Natural killer cell (primary cell): ENCODE results near the gene KRTAP6-1. TPM values are rescaled to one million over a fixed set of nuclear protein-coding genes. Genes with fewer than 3 reads are reported as not detected.

Source experiments
- ATAC-seq, 3 donors: fragments of 150-1000 bp in 2 of 3; fragments of 200-7000 bp in 1 of 3; cut with Tn5 transposase; 1 replicate in 1 of 3; 2 replicates in 2 of 3; pipeline ENCODE4 v1.10.0; 2021; ENCODE audit warnings: mild to moderate bottlenecking in 2 of 3, moderate library complexity in 2 of 3
- DNase-seq, 2 donors: peaks; one replicate each; pipeline versions ENCODE4 v3.0.0 to v3.0.0-alpha.2; 2013 to 2021; ENCODE audit warnings: mixed read lengths in 1 of 2
- H3K27ac ChIP-seq: one replicate; pipeline ENCODE4 v1.5.1; 2013; ENCODE audit warnings: mild to moderate bottlenecking, low read length
- H3K27me3 ChIP-seq: one replicate; pipeline ENCODE4 v1.6.1; 2013; ENCODE audit warnings: low read length; ENCODE audit not compliant: control insufficient read depth, insufficient read depth
- H3K36me3 ChIP-seq: one replicate; pipeline ENCODE4 v1.6.1; 2013; ENCODE audit warnings: low read length; ENCODE audit not compliant: control insufficient read depth, insufficient read depth
- H3K4me1 ChIP-seq: one replicate; pipeline ENCODE4 v1.6.1; 2013; ENCODE audit warnings: low read length; ENCODE audit not compliant: control insufficient read depth, insufficient read depth
- H3K4me3 ChIP-seq: one replicate; pipeline ENCODE4 v1.5.1; 2013; ENCODE audit warnings: low read length
- H3K9me3 ChIP-seq: one replicate; pipeline ENCODE4 v1.6.1; 2013; ENCODE audit warnings: low read length; ENCODE audit not compliant: control insufficient read depth, insufficient read depth
- H3K27ac Mint-ChIP-seq, 2 donors: one replicate each; pipeline ENCODE4 v1.8.0; 2022; ENCODE audit warnings: mild to moderate bottlenecking in 2 of 2, mixed read lengths in 2 of 2, moderate library complexity in 1 of 2
- H3K27me3 Mint-ChIP-seq, 2 donors: one replicate each; pipeline ENCODE4 v1.8.0; 2022; ENCODE audit warnings: low read depth in 2 of 2, mixed read lengths in 2 of 2
- H3K36me3 Mint-ChIP-seq: one replicate; pipeline ENCODE4 v1.8.0; 2022; ENCODE audit warnings: mixed read lengths
- H3K4me1 Mint-ChIP-seq, 2 donors: one replicate each; pipeline ENCODE4 v1.8.0; 2022; ENCODE audit warnings: mixed read lengths in 2 of 2
- H3K4me3 Mint-ChIP-seq: one replicate; pipeline ENCODE4 v1.8.0; 2022; ENCODE audit warnings: mild to moderate bottlenecking, moderate library complexity, mixed read lengths
- H3K9me3 Mint-ChIP-seq, 2 donors: one replicate each; pipeline ENCODE4 v1.8.0; 2022; ENCODE audit warnings: mixed read lengths in 2 of 2
- CTCF ChIP-seq: fragments of 200-600 bp; IDR thresholded peaks from one replicate; pipeline ENCODE4 v1.8.0; 2022; ENCODE audit warnings: antibody characterized with exemption
- WGBS: methylation state at CpG from one replicate; pipeline ENCODE4 v1.1.7; 2013; ENCODE audit warnings: missing lambda C conversion rate; ENCODE audit not compliant: insufficient coverage; 5-methylcytosine and 5-hydroxymethylcytosine counted together
- intact Hi-C: fragments of 100-400 bp; cut with micrococcal nuclease; formaldehyde crosslinking; loops from one replicate; pipeline ENCODE4 v1.14.2; 2022
- total RNA-seq, 4 donors: library from RNA; stranded (reverse); fragments of 120-200 nt in 1 of 4; gene quantifications; one replicate each; pipeline versions ENCODE4 v1.2.3 to v1.2.4, GENCODE V29; 2013 to 2022

KRTAP6-1 gene
- total RNA-seq, 3 donors from 2014 or later (not counting 1 experiment from before 2014, with no cell fraction given) = not detected

GRCh38 chr21:30600787-30601186 is 12.9 kb downstream of the KRTAP6-1 start, which contains the start of gene KRTAP22-1:
Gene KRTAP22-1, plus strand, starts transcription at chr21:30601087.
- H3K4me3 Mint-ChIP-seq = no peak within 1 kb of the TSS
- no CpG with 5 or more reads among the region's 1 CpG for WGBS
- H3K9me3 ChIP-seq = no peaks in the 10 kb centered on the region
- no peak within 1 kb of the TSS for H3K4me3 ChIP-seq
- TF ChIP-seq CTCF = no peak
- H3K27me3 ChIP-seq = no peaks in the 10 kb centered on the region
- H3K4me1 Mint-ChIP-seq = no peaks in the 10 kb centered on the region
- no peaks in the 10 kb centered on the region for H3K4me1 ChIP-seq
- no peak within 1 kb of the TSS for H3K27ac ChIP-seq
- DNase-seq (no peak), ATAC-seq (no peak)
- H3K36me3 ChIP-seq = no peaks in the 10 kb centered on the region
- intact Hi-C loops = no loop called here
- H3K27me3 Mint-ChIP-seq = no peaks in the 10 kb centered on the region
- peaks cover 11 to 14% of the 10 kb centered on the region in 2 donors for H3K9me3 Mint-ChIP-seq
- no peak within 1 kb of the TSS for H3K27ac Mint-ChIP-seq
- peaks cover 13% of the 10 kb centered on the region for H3K36me3 Mint-ChIP-seq

GRCh38 chr21:30598802-30599201 is 14.9 kb downstream of the KRTAP6-1 start, which contains the start of gene KRTAP6-2:
Gene KRTAP6-2, minus strand, starts transcription at chr21:30598902. Its CDS starts 28 bp downstream, at chr21:30598874.
- peaks cover 8 to 9% of the 10 kb centered on the region in 2 donors for H3K9me3 Mint-ChIP-seq
- H3K36me3 ChIP-seq = no peaks in the 10 kb centered on the region
- no peaks in the 10 kb centered on the region for H3K4me1 Mint-ChIP-seq
- H3K4me3 Mint-ChIP-seq = no peak within 1 kb of the TSS
- no peak within 1 kb of the TSS for H3K4me3 ChIP-seq
- no peaks in the 10 kb centered on the region for H3K27me3 ChIP-seq
- H3K27ac ChIP-seq = no peak within 1 kb of the TSS
- H3K4me1 ChIP-seq = no peaks in the 10 kb centered on the region
- ATAC-seq (no peak), DNase-seq (no peak)
- intact Hi-C loops = no loop called here
- no peak within 1 kb of the TSS for H3K27ac Mint-ChIP-seq
- no peak for TF ChIP-seq CTCF
- WGBS = 96% methylated on average over 6 of the region's 6 CpGs
- no peaks in the 10 kb centered on the region for H3K9me3 ChIP-seq
- no peaks in the 10 kb centered on the region for H3K27me3 Mint-ChIP-seq
- H3K36me3 Mint-ChIP-seq = peaks cover 6% of the 10 kb centered on the region

GRCh38 chr21:30592140-30592539 is 21.6 kb downstream of the KRTAP6-1 start, which contains the start of gene KRTAP6-3:
Gene KRTAP6-3, plus strand, starts transcription at chr21:30592440. Its CDS starts 6 bp downstream, at chr21:30592446.
- Histone ChIP-seq H3K4me1 (no peaks in the 10 kb centered on the region), H3K36me3 (no peaks in the 10 kb centered on the region), H3K27ac (no peak within 1 kb of the TSS), H3K4me3 (no peak within 1 kb of the TSS), H3K9me3 (no peaks in the 10 kb centered on the region), H3K27me3 (no peaks in the 10 kb centered on the region)
- H3K4me1 Mint-ChIP-seq = no peaks in the 10 kb centered on the region
- H3K9me3 Mint-ChIP-seq = peaks cover 6 to 9% of the 10 kb centered on the region in 2 donors
- no peak within 1 kb of the TSS for H3K27ac Mint-ChIP-seq
- no peak for TF ChIP-seq CTCF
- no peak within 1 kb of the TSS for H3K4me3 Mint-ChIP-seq
- no peaks in the 10 kb centered on the region for H3K36me3 Mint-ChIP-seq
- WGBS = 91% methylated on average over 4 of the region's 4 CpGs
- ATAC-seq (no peak), DNase-seq (no peak)
- no peaks in the 10 kb centered on the region for H3K27me3 Mint-ChIP-seq
- intact Hi-C loops = no loop called here

- H3K4me1 Mint-ChIP-seq = no peaks in the 10 kb centered on the region
- peaks cover under 1% of the 10 kb centered on the region for H3K36me3 Mint-ChIP-seq
- TF ChIP-seq CTCF = no peak
- H3K27me3 ChIP-seq = no peaks in the 10 kb centered on the region
- H3K9me3 Mint-ChIP-seq = peaks cover 6 to 9% of the 10 kb centered on the region in 2 donors
- no peak within 1 kb of the TSS for H3K4me3 Mint-ChIP-seq
- H3K27ac ChIP-seq = no peak within 1 kb of the TSS
- no peaks in the 10 kb centered on the region for H3K4me1 ChIP-seq
- no peaks in the 10 kb centered on the region for H3K36me3 ChIP-seq
- intact Hi-C loops = no loop called here
- ATAC-seq (no peak), DNase-seq (no peak)
- H3K27me3 Mint-ChIP-seq = no peaks in the 10 kb centered on the region
- H3K9me3 ChIP-seq = no peaks in the 10 kb centered on the region
- H3K27ac Mint-ChIP-seq = no peak within 1 kb of the TSS
- no peak within 1 kb of the TSS for H3K4me3 ChIP-seq
Measured at GRCh38 chr21:30590297-30590696, 23.4 kb downstream of the KRTAP6-1 start, which contains the start of gene KRTAP22-2. Gene KRTAP22-2, minus strand, starts transcription at chr21:30590397.
